Mesodermal cell (in vitro differentiated cells): ENCODE data around the gene QSOX1.

ENCODE experiments used
- H3K27ac ChIP-seq: 2 replicates; pipeline ENCODE4 v1.7.0; 2013; ENCODE audit warnings: mild to moderate bottlenecking, low read depth, low read length, moderate library complexity; ENCODE audit not compliant: severe bottlenecking
- H3K36me3 ChIP-seq: 2 replicates; pipeline ENCODE4 v1.7.1; 2013; ENCODE audit warnings: mild to moderate bottlenecking, low read length, moderate library complexity; ENCODE audit not compliant: control insufficient read depth, insufficient read depth
- H3K4me1 ChIP-seq: one replicate; pipeline ENCODE4 v1.7.1; 2013; ENCODE audit warnings: mild to moderate bottlenecking, low read length; ENCODE audit not compliant: insufficient read depth, control insufficient read depth, poor library complexity, severe bottlenecking
- H3K4me3 ChIP-seq: 2 replicates; pipeline ENCODE4 v1.7.0; 2013; ENCODE audit warnings: low read length, control low read depth, mild to moderate bottlenecking; ENCODE audit not compliant: insufficient read depth, poor library complexity, severe bottlenecking; ENCODE audit errors: extremely low read depth
- H3K9me3 ChIP-seq: 2 replicates; pipeline ENCODE4 v1.7.1; 2013; ENCODE audit warnings: mild to moderate bottlenecking, low read length, moderate library complexity; ENCODE audit not compliant: control insufficient read depth
- WGBS, 2 experiments: methylation state at CpG; one replicate each; pipeline ENCODE4 v1.1.5; 2013; ENCODE audit warnings: missing lambda C conversion rate in 2 of 2; ENCODE audit not compliant: insufficient coverage in 2 of 2; 5-methylcytosine and 5-hydroxymethylcytosine counted together

QSOX1 gene

DNA sequence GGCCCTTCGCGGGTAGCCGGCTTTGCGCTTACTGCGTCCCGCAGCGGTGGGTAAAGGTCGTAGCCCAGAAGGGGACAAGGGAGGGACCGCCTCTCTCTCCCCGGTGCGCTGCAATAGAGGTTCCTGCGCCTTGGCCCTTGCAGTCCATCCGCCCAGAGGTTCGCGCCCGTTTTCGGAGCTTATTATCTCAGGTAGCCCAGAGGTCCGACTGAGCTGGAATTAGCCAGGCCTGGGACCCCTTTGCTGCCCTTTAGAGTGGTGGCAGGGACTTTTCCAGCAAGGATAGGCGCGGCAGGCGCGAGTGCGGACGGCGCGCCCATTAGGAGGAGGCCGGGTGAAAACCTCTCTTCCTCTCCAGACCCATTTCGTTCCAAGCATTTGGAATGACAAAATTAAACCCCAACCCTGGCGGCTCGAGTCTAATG, 80.4 kb downstream of the QSOX1 start:
- Histone ChIP-seq H3K4me1 (peaks cover 36% of the 10 kb centered on the region), H3K36me3 (no peaks in the 10 kb centered on the region), H3K9me3 (no peaks in the 10 kb centered on the region), H3K4me3 (peak overlapping the region; percentile 23), H3K27ac (no peak overlapping the region)
- 0 to 1% methylated on average over 20 to 30 of the region's 30 CpGs for WGBS, 2 experiments

DNA sequence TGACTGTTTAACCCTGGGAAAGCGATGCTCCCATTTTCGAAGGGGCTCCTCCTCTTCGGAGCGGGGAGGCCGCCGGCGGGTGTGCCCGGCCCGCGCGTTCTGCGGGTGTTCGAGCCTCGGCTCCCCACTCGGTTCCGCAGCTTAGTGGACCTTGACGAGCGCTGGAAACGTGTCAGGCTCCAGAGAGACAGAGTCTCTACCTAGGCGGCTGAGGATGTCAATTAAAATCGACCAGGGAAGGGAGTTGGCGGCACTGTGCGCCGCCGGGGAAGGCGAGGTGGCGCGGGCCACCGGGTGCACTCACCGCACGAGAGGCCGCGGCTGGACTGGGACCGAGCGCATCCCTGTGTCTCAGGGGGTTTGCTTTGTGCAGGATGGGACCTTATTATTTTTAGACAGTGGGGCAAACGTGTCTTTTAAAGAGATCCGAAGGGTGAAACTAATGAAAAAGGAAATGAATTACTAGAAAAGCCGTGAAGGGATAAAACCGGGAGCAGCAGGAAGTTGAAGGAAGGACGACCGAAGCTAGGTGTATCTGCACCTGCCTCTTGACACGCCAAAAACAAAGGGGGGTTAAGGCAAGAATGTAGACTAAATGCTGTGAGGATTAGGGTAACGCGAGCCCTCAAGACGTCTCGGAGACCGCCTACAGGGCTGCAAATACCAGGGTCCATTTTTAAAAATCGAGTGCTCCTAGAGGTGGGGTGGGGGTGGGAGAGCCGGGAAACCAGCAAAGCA, 81.0 kb downstream of the QSOX1 start:
- Histone ChIP-seq H3K4me3 (no peak overlapping the region), H3K36me3 (no peaks in the 10 kb centered on the region), H3K9me3 (no peaks in the 10 kb centered on the region), H3K4me1 (peaks cover 30% of the 10 kb centered on the region), H3K27ac (no peak overlapping the region)
- WGBS, 2 experiments = 1 to 3% methylated on average over 46 to 48 of the region's 49 CpGs

DNA sequence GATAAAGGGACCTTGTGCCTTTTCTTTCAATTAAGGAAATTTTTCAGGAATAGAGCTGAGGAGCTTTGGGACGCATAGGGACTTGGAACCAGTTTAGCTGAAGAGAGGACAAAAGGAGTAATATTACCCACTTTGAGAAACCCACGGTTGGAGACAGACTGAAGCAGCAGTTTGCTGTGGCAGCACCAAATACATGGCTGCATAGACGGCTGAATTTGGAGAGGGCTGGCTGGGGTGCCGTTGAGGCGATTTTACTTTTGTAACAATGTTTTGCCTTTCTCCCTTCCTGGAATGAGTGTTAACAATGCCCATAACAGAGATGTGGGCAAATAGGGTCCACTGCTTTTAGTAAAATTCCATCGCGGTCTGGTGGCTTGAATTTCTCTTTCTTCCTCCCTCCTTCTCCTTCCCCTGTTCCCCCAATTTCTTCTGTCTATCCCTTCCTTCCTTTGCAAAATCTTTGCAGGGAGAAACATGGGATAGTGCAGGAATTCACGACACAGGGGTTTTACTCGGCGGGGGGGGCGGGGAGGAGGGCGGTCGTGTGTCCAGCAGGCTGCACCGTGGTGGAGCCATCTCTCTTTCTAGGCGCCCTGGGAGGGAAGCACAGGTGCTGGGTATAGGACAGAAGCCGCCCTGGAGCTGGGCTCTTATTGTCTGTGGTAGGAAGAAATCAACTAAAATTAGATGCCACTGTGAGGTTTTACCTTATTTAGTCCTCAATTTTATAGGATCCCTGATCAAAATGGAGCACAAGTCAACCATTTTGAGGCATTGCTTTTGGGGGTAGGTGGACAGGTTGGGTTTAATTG, 82.2 kb downstream of the QSOX1 start:
- H3K9me3 ChIP-seq = no peaks in the 10 kb centered on the region
- no peaks in the 10 kb centered on the region for H3K36me3 ChIP-seq
- H3K27ac ChIP-seq = no peak overlapping the region
- 0 to 6% methylated on average over 7 to 9 of the region's 16 CpGs for WGBS, 2 experiments
- peaks cover 19% of the 10 kb centered on the region for H3K4me1 ChIP-seq
- no peak overlapping the region for H3K4me3 ChIP-seq

DNA sequence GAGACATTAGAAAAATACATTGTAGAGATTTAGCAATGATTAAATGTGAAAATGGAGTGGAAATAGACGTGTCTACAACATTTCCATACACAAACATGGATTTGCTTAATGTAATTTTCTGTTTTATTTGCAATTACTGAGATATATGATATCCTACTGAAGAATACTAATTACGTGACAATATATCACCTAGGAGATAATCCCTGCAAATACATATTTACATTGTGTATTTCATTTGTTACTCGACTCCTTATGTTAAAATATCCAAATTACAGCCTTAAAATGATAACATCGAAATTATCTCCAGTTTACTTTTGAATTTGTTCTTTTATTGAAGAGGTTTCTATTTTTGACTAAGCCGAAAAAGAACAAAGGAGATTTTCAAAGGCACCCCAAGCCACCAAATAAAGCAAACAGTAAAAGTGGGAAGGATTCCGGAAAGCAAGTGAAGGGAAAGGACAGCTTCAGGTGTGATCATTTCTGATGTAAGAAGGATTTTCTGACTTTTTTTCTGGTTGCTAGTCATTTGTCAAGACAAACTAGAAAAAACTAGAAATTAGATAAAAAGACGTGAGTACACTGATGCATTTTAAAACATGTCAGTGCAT, 83.3 kb downstream of the QSOX1 start:
- no peaks in the 10 kb centered on the region for H3K36me3 ChIP-seq
- H3K27ac ChIP-seq = no peak overlapping the region
- H3K4me1 ChIP-seq = peaks cover 19% of the 10 kb centered on the region
- WGBS, 2 experiments = 33 to 43% methylated on average over 1 of the region's 7 CpGs
- H3K9me3 ChIP-seq = no peaks in the 10 kb centered on the region
- H3K4me3 ChIP-seq = no peak overlapping the region

DNA sequence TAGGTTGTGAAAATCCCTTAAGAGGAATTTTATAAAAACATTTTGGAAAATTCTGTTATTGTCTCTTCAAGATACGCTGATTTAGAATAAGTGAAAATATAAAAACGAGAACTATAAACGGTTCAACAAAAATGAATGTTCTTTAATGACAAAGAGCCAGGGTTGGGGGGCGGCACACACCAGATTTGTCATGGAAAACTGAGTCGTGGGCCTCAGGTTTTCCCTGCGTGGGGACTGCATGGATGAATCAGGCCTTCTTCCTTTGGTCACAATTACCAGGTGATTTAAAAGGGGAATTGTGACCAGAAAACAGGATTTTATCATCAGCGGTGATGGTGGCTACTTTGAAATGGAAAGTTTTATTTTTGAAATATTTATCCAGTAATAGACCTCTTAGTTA, 84.0 kb downstream of the QSOX1 start:
- Histone ChIP-seq H3K36me3 (no peaks in the 10 kb centered on the region), H3K27ac (no peak overlapping the region), H3K4me1 (peaks cover 16% of the 10 kb centered on the region), H3K4me3 (no peak overlapping the region), H3K9me3 (no peaks in the 10 kb centered on the region)
- WGBS, 2 experiments = 24% methylated on average over 4 to 5 of the region's 7 CpGs

DNA sequence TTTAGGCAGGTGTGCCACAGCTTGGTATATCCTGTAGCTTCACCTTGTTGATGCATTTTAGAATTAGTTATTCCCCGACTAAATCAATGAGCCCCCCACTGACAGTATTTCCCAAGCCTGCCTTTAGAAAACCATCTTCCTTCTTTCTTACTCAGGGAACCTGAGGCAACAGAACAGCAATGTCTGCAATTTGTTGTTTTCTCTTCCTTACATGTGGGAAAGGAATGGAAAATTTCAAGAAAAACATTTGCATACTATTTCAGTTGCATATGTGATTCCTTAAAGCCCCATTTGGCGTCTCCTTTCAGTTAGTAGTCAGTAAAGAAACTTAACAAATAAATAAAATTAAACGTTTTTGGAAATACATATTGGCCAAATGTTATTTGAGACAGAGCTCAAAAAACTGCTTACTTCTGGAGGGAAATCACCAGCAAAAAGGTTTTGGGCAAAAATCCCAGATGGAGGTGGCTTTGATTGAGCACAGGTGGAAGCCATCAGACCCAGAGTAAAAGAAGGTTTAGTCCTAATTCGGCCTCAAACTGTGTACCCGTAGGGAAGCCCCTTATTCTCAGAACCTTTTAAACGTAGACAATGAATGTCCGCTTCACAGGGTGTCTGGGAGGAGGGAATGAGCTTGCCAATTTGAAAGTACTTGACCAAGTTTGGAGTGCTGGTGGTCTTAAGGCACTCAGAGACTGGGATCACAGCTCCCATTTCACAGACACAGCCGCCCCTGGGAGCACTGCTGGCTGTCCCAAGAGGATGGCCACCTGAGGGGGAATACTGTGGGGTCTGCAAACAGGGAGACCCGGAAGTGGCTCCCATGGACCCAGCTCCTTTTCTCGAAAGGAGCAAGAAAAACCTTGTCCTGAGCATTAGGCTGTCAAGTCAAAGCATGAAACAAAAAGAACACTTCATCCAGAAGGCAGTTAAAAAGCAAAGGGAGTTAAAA, 84.8 kb downstream of the QSOX1 start:
- Histone ChIP-seq H3K9me3 (no peaks in the 10 kb centered on the region), H3K4me1 (peaks cover 11% of the 10 kb centered on the region), H3K4me3 (no peak overlapping the region), H3K27ac (no peak overlapping the region), H3K36me3 (no peaks in the 10 kb centered on the region)
- 14% methylated on average over 4 to 5 of the region's 10 CpGs for WGBS, 2 experiments

DNA sequence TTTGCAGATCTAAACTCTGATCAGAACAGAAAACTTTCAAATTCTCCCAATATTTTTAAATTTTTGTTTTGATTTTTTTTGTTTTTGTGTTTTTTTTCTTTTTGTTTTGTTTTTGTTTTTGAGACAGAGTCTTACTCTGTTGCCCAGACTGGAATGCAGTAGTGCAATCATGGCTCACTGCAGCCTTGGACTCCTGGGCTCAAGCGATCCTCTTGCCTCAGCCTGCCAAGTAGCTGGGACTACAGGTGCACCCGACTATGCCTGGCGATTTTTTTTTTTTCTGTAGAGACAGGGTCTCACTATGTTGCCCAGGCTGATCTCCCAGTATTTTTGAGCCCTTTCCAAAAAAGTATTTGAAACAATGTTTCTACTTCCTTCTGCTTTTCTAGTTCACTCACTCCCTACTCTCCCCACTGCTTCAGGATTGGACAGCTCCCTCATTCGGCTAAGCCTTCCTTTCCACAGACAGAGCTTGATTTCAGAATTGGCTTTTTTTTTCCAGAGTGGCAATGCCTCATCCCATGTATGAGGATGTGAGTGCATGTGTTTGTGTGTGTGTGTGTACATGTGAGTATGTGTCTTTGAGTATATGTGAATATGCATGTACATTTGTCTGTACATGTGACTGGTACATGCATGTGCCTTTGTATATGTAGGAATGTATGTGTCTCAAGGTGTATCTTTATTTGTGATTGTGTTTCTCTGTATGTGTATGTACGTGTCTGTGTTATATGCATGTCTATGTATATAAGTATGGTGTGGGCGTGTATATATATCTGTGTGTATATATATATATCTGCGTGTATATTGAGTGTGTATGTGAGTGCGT, 87.3 kb downstream of the QSOX1 start:
- Histone ChIP-seq H3K36me3 (no peaks in the 10 kb centered on the region), H3K27ac (no peak overlapping the region), H3K4me3 (no peak overlapping the region), H3K4me1 (no peaks in the 10 kb centered on the region), H3K9me3 (no peaks in the 10 kb centered on the region)
- 77 to 83% methylated on average over 7 to 8 of the region's 8 CpGs for WGBS, 2 experiments

DNA sequence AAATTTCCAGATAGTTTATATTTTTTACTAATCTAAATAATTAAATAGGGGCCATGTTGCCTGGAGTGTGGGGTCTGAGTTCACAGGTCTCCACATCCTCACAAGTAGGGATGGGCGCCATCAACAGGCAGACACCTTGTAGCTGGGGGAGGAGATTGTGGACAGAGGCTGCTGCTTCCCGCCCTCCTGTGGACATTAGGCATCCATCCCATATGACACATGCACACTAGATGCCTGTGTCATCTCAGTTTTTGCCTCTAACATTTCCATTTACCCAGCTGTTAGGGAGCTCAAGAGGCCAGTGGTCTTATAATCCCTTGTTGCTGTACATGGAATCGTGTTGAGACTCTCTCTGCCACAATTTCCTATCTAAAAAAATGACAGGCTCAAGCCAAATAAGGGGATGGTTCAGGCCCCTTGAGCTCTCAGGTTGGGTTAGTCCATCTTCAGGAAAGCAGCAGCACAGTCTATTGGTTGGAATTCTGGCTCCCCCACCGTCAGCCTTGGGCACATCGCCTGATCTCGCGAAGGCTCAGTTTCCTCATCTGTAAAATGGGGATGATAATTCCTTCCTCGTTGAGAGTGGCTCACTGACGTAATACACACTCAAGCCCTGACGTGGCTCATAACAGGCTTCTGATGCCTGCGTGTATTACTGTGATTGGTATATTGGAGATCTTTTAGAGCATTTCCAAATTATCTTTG, 89.0 kb downstream of the QSOX1 start:
- Histone ChIP-seq H3K9me3 (no peaks in the 10 kb centered on the region), H3K27ac (no peak overlapping the region), H3K36me3 (no peaks in the 10 kb centered on the region), H3K4me3 (no peak overlapping the region), H3K4me1 (no peaks in the 10 kb centered on the region)
- 88 to 97% methylated on average over 3 to 6 of the region's 11 CpGs for WGBS, 2 experiments

DNA sequence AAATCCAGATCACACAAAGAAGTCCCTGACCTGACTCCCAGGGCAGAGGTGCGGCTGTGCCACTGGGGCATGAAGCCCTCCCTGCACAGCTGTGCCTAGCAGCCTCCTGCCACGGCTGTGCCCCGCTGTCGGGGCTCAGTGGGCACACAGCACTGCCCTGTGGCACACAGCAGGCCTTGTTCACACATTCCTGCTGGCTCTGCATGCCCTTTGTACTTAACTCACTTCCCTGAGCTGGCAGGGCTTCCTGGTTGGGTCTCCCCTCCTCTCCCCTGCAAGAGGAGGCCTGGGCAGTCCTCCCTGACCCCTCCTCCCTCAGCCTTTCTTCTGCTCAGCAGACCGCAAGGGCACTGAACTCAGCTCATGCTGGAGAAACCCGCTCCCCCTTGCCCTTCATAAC, 90.2 kb downstream of the QSOX1 start:
- Histone ChIP-seq H3K36me3 (no peaks in the 10 kb centered on the region), H3K4me3 (no peak overlapping the region), H3K4me1 (peaks cover 2% of the 10 kb centered on the region), H3K27ac (no peak overlapping the region), H3K9me3 (no peaks in the 10 kb centered on the region)
- 71 to 76% methylated on average over 6 of the region's 6 CpGs for WGBS, 2 experiments
